Tracheal epithelial cell (primary cell): ENCODE measurements around the gene DDX20. TPM values are rescaled to one million over a fixed set of nuclear protein-coding genes. Genes with fewer than 3 reads are reported as not detected.

ENCODE experiments used
- total RNA-seq: library from RNA; depleted of rRNA; stranded (reverse); fragments of >200 nt; gene quantifications from 2 replicates; pipeline ENCODE4 v1.2.1, GENCODE V29; 2014

DDX20 gene
- 11.3 and 15.6 TPM in 2 replicates for total RNA-seq

GRCh38 chr1:111755331-111756123 is at the start of gene DDX20:
Gene DDX20, plus strand, starts transcription at chr1:111755901. Its CDS starts 24 bp downstream, at chr1:111755925.

GRCh38 chr1:111739194-111739924 is 16.3 kb upstream of the DDX20 start, which contains the start of gene INKA2:
Gene INKA2, minus strand, starts transcription at chr1:111739395. Its CDS starts 153 bp downstream, at chr1:111739242.

Other genes with a start within 250 kb of the DDX20 start
- gene RAP1A, start 136.1 kb upstream of the DDX20 start, total RNA-seq = 17.6 and 20.0 TPM in 2 replicates
- 0.72 and 1.7 TPM in 2 replicates for gene INKA2, start 16.5 kb upstream of the DDX20 start, total RNA-seq
- under 0.01 and 0.21 TPM in 2 replicates for gene KCND3, start 233.8 kb downstream of the DDX20 start, total RNA-seq